LNCaP clone FGC (cell line): Measurements from ENCODE around the gene MPND.

Experiments
- DNase-seq: peaks from one replicate; pipeline ENCODE4 v3.0.0-alpha.2; 2011; ENCODE audit warnings: low read depth
- H3K4me3 ChIP-seq: 2 replicates; pipeline ENCODE4 v1.5.1; 2011; ENCODE audit warnings: mild to moderate bottlenecking, low read depth, low read length, control low read depth
- TF ChIP-seq, protein P1 (sequence below): IDR thresholded peaks from 2 replicates; pipeline ENCODE4 v1.5.1; 2012; ENCODE audit warnings: mild to moderate bottlenecking; ENCODE audit not compliant: control insufficient read depth, insufficient read depth; ENCODE audit errors: extremely low read depth

The MPND gene

DNA sequence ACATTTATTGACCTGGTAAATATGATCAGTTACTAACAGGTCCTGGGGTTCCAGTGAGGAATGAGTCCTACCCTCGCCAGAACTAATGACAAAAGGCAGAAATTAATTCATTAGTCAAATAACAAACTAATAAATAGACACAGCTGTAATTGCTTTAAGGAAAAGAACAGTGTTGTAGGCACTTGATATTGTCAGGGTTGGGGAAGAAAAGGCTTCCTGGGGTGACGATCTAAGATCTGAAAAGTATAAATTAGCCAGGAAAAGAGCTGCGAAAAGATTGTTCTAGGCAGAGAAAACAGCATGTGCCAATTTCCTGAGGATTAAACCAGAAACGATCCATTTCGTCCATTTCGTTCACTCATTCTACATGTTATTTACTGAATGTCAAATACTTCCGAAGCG is 58.4 kb downstream of the MPND start:
- DNase-seq = no peak
- H3K4me3 ChIP-seq = peak overlapping the region; percentile 96
- TF ChIP-seq, protein P1, sequence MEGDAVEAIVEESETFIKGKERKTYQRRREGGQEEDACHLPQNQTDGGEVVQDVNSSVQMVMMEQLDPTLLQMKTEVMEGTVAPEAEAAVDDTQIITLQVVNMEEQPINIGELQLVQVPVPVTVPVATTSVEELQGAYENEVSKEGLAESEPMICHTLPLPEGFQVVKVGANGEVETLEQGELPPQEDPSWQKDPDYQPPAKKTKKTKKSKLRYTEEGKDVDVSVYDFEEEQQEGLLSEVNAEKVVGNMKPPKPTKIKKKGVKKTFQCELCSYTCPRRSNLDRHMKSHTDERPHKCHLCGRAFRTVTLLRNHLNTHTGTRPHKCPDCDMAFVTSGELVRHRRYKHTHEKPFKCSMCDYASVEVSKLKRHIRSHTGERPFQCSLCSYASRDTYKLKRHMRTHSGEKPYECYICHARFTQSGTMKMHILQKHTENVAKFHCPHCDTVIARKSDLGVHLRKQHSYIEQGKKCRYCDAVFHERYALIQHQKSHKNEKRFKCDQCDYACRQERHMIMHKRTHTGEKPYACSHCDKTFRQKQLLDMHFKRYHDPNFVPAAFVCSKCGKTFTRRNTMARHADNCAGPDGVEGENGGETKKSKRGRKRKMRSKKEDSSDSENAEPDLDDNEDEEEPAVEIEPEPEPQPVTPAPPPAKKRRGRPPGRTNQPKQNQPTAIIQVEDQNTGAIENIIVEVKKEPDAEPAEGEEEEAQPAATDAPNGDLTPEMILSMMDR = no peak

DNA sequence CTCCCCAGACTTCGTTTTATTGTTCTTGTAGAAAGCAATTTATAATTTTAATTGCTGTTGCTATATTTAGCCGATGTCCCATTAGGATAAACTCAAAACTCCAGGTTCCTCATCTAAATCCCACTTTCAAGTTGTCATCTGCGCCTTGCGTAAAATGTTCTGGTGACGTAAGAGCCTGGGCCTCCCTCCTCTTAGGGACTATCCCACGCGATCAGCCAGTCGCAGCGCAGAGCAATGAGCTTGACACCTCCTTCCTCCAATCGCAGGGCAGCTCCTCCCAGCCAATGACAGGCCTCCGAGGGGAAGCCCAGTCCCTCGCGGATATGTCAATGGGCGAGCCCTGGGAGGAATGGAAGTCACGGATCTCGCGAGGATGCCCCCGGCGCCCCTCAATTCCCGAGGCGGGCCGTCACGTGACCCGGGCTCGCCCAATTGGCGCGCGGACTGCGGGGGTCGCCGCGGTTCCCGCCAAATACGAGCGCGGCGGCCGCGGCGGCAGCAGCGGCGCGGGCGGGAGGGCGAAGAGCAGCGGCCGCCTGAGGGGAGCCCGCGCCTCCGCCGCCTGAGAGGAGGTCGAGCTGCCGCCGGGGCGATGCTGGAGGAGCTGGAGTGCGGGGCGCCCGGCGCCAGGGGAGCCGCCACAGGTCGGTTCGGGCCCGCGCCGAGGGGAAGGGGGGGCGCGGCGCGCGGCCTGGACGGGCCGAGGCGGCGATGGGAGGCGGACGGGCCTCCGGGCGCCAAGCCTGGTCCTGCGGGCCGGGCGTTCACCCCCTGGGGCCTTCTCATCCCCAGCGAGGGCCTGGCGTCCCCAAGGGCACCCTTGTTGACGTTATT is 59.0 kb downstream of the MPND start, which contains the start of gene CHAF1A:
Gene CHAF1A, plus strand, starts transcription at position 470 of the 834 bp plus-strand sequence. Its CDS starts 123 bp downstream, at position 593.
- DNase-seq = peak; percentile 100
- peak within 1 kb of the TSS; percentile 96 for H3K4me3 ChIP-seq
- TF ChIP-seq, protein P1 = no peak

DNA sequence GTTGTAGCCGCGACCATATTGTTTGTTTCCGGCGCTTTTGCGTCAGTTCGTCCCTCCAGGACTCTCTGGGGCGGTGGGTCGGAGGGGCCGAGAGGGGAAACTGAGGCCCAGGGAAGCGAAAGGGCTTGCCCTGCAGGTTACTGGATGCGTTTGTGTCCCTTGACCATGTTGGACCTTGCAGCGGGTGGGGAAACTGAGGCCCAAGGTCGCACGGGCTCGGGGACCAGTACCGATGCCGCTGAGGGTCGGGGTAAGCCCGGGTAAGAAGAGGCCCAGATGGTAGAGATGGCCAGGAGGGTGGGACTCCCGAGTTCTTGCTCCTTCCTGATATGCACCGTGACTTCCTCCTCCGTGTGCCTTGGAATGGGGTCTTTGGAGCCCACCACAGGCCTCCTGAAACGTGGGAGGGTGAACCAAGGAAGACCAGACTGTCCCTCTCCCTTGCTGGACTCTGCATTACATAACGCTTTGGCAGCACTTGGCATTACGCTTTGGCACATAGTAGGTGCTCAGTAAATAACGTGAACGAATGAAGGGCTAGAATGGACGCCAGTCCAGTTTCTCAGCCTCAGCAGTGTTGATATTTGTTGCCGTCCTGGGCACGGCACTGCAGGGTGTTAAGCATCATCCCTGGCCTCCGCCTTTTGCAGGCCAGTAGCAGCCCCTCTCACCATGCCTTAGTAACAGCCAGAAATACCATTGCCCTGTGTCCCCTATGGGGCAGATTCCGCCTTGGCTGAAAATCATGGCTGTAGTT is 59.8 kb downstream of the MPND start:
- peak overlapping the region; percentile 96 for H3K4me3 ChIP-seq
- TF ChIP-seq, protein P1 = no peak
- DNase-seq = no peak

DNA sequence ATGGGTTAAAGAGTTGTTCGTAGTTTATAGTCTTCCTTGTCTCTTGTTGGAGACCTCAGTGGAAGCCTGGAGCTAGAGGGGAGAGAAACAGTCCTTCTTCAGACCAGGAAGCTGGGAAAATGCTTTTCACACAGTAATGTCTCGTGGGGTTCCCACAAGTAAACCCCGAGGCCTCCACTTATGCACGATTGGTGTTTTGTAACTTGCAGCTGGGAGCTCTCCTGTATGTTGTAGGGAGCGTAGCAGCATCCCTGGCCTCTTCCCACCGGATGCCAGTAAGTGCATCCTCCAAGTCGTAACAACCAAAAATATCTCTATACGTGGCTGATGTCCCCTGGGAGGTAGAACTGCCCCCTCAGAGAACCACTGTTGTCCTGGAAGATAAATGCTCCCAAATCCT is 62.6 kb downstream of the MPND start:
- no peak for DNase-seq
- TF ChIP-seq, protein P1 = no peak
- H3K4me3 ChIP-seq = no peak overlapping the region

DNA sequence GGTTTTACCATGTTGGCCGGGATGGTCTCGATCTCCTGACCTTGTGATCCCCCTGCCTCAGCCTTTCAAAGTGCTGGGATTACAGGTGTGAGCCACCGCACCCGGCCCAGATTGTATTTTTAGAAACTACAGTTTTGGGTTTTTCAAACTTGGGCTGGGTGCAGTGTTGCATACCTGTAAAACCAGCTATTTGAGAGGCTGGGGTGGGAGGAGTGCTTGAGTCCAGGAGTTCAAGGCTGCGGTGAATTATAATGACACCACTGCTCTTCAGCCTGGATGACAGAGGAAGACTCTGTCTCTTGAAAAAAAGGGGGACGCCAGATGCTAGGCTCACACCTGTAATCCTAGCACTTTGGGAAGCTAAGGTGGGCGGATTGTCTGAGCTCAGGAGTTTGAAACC is 63.3 kb downstream of the MPND start:
- H3K4me3 ChIP-seq = no peak overlapping the region
- TF ChIP-seq, protein P1 = no peak
- no peak for DNase-seq

DNA sequence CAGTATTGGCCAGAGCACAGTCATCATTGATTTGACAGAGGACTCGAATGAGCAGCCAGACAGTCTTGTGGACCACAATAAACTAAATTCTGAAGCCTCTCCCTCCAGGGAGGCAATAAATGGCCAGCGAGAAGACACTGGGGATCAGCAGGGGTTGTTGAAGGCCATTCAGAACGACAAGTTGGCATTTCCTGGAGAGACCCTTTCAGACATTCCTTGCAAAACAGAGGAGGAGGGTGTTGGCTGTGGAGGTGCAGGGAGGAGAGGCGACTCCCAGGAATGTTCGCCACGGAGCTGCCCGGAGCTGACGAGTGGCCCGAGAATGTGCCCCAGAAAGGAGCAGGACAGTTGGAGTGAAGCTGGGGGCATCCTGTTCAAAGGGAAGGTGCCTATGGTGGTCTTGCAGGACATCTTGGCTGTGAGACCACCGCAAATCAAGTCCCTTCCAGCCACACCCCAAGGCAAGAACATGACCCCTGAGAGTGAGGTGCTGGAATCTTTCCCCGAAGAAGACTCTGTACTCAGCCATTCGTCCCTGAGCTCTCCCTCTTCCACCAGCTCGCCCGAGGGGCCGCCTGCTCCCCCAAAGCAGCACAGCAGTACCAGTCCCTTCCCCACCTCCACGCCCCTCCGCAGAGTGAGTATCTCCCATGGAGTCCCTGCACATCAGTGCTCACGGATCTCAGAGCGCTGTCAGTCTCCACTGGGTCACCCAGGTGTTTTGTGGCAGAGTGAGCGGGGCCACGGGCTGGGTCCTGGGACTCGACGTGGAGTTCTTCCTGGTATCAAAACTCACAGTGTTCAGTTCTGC is 66.0 kb downstream of the MPND start:
- DNase-seq = no peak
- H3K4me3 ChIP-seq = no peak overlapping the region
- TF ChIP-seq, protein P1 = no peak
